ENCODE data around the gene RNF212B.

GRCh38 chr14:23310546-23310945, 72.8 kb downstream of the RNF212B start:
- TF ChIP-seq CTCF (IDR thresholded peaks at IDR 0.05), result no peak
- no peak for TF ChIP-seq REST (IDR thresholded peaks at IDR 0.05; ENCODE audit: insufficient read depth in 1 of 2, low read depth in 2 of 2, low read length in 1 of 2)
- no peak for TF ChIP-seq POLR2AphosphoS5 (IDR thresholded peaks at IDR 0.05; ENCODE audit: low read depth, low read length)
- no peak for TF ChIP-seq TCF7L2 (IDR thresholded peaks at IDR 0.05; ENCODE audit: low read depth, low read length)

Measured in Panc1 (cell line).